ENCODE data around the gene OTOF. TPM values are rescaled to one million over a fixed set of nuclear protein-coding genes. Genes with fewer than 3 reads are reported as not detected.

Gene OTOF
- total and polyA plus RNA-seq, 2 experiments from 2014 or later = 0.21 to 0.23 TPM

DNA sequence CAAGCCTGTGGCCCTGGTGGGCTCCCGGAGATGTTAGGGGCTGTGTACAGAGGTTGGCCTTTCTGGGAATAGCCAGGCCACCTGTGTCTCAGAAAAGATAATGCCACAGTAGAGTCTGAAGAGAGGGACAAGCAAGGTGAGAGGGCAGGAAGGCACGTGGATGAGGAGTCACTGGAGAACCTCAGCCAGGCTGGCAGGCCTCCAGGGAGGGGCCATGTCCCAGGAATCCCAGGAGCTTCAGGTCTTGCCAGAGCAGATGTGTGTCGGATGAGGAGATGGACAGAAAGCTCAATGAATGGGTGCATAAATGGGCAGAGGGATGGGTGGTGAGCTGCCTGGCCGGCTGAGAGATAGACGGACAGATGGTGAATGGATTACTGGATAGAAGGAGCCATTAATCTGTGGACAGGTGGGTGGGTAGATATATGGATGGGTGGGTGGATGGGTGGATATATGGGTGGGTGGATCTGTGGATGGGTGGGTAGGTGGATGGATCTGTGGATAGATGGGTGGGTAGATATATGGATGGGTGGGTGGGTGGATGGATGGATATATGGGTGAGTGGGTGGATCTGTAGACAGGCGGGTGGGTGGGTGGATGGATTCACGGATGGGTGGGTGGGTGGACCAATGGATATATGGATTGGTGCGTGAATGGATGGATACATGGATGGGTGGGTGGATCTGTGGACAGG, 7.9 kb upstream of the OTOF start:
- no peak overlapping the region for H3K4me2 ChIP-seq
- Mint-ChIP-seq H3K4me1 (no peaks in the 10 kb centered on the region; the same call in 2 of the 3 replicates), H3K4me3 (no peak overlapping the region), H3K27me3 (ENCODE audit: insufficient read depth, low read depth, poor library complexity) (peaks cover 8% of the 10 kb centered on the region), H3K36me3 (ENCODE audit: low read depth) (no peaks in the 10 kb centered on the region), H3K9me3 (no peaks in the 10 kb centered on the region), H3K27ac (no peak overlapping the region)
- H3F3A ChIP-seq (replicated peaks; ENCODE audit: low read depth) = no peaks in the 10 kb centered on the region
- no peaks in the 10 kb centered on the region for H3K79me2 ChIP-seq (replicated peaks; ENCODE audit: insufficient read depth)
- no peaks in the 10 kb centered on the region for H3K36me3 ChIP-seq (ENCODE audit: insufficient read depth)
- no peak for TF ChIP-seq EZH2phosphoT487 (IDR thresholded peaks at IDR 0.05; ENCODE audit: unreplicated experiment)
- no peak for TF ChIP-seq CREB1 (CRISPR knock-in tag; IDR thresholded peaks at IDR 0.05; ENCODE audit: low read depth)
- TF ChIP-seq STAT1 (IDR thresholded peaks at IDR 0.05; ENCODE audit: unreplicated experiment) = no peak
- no peak for TF ChIP-seq EZH2 (IDR thresholded peaks at IDR 0.05; ENCODE audit: low read depth, unreplicated experiment)
- no peak for TF ChIP-seq JUNB (IDR thresholded peaks at IDR 0.05; ENCODE audit: unreplicated experiment)
- TF ChIP-seq, protein P1, sequence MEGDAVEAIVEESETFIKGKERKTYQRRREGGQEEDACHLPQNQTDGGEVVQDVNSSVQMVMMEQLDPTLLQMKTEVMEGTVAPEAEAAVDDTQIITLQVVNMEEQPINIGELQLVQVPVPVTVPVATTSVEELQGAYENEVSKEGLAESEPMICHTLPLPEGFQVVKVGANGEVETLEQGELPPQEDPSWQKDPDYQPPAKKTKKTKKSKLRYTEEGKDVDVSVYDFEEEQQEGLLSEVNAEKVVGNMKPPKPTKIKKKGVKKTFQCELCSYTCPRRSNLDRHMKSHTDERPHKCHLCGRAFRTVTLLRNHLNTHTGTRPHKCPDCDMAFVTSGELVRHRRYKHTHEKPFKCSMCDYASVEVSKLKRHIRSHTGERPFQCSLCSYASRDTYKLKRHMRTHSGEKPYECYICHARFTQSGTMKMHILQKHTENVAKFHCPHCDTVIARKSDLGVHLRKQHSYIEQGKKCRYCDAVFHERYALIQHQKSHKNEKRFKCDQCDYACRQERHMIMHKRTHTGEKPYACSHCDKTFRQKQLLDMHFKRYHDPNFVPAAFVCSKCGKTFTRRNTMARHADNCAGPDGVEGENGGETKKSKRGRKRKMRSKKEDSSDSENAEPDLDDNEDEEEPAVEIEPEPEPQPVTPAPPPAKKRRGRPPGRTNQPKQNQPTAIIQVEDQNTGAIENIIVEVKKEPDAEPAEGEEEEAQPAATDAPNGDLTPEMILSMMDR (conservative IDR thresholded peaks at IDR 0.05; ENCODE audit: low read depth in 2 of 2) = no peak
- TF ChIP-seq, protein P2, sequence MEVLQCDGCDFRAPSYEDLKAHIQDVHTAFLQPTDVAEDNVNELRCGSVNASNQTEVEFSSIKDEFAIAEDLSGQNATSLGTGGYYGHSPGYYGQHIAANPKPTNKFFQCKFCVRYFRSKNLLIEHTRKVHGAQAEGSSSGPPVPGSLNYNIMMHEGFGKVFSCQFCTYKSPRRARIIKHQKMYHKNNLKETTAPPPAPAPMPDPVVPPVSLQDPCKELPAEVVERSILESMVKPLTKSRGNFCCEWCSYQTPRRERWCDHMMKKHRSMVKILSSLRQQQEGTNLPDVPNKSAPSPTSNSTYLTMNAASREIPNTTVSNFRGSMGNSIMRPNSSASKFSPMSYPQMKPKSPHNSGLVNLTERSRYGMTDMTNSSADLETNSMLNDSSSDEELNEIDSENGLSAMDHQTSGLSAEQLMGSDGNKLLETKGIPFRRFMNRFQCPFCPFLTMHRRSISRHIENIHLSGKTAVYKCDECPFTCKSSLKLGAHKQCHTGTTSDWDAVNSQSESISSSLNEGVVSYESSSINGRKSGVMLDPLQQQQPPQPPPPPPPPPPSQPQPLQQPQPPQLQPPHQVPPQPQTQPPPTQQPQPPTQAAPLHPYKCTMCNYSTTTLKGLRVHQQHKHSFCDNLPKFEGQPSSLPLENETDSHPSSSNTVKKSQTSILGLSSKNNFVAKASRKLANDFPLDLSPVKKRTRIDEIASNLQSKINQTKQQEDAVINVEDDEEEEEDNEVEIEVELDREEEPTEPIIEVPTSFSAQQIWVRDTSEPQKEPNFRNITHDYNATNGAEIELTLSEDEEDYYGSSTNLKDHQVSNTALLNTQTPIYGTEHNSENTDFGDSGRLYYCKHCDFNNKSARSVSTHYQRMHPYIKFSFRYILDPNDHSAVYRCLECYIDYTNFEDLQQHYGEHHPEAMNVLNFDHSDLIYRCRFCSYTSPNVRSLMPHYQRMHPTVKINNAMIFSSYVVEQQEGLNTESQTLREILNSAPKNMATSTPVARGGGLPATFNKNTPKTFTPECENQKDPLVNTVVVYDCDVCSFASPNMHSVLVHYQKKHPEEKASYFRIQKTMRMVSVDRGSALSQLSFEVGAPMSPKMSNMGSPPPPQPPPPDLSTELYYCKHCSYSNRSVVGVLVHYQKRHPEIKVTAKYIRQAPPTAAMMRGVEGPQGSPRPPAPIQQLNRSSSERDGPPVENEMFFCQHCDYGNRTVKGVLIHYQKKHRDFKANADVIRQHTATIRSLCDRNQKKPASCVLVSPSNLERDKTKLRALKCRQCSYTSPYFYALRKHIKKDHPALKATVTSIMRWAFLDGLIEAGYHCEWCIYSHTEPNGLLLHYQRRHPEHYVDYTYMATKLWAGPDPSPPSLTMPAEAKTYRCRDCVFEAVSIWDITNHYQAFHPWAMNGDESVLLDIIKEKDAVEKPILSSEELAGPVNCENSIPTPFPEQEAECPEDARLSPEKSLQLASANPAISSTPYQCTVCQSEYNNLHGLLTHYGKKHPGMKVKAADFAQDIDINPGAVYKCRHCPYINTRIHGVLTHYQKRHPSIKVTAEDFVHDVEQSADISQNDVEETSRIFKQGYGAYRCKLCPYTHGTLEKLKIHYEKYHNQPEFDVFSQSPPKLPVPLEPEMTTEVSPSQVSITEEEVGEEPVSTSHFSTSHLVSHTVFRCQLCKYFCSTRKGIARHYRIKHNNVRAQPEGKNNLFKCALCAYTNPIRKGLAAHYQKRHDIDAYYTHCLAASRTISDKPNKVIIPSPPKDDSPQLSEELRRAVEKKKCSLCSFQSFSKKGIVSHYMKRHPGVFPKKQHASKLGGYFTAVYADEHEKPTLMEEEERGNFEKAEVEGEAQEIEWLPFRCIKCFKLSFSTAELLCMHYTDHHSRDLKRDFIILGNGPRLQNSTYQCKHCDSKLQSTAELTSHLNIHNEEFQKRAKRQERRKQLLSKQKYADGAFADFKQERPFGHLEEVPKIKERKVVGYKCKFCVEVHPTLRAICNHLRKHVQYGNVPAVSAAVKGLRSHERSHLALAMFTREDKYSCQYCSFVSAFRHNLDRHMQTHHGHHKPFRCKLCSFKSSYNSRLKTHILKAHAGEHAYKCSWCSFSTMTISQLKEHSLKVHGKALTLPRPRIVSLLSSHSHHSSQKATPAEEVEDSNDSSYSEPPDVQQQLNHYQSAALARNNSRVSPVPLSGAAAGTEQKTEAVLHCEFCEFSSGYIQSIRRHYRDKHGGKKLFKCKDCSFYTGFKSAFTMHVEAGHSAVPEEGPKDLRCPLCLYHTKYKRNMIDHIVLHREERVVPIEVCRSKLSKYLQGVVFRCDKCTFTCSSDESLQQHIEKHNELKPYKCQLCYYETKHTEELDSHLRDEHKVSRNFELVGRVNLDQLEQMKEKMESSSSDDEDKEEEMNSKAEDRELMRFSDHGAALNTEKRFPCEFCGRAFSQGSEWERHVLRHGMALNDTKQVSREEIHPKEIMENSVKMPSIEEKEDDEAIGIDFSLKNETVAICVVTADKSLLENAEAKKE (CRISPR knock-in tag; IDR thresholded peaks at IDR 0.05) = no peak
- TF ChIP-seq, protein P3, sequence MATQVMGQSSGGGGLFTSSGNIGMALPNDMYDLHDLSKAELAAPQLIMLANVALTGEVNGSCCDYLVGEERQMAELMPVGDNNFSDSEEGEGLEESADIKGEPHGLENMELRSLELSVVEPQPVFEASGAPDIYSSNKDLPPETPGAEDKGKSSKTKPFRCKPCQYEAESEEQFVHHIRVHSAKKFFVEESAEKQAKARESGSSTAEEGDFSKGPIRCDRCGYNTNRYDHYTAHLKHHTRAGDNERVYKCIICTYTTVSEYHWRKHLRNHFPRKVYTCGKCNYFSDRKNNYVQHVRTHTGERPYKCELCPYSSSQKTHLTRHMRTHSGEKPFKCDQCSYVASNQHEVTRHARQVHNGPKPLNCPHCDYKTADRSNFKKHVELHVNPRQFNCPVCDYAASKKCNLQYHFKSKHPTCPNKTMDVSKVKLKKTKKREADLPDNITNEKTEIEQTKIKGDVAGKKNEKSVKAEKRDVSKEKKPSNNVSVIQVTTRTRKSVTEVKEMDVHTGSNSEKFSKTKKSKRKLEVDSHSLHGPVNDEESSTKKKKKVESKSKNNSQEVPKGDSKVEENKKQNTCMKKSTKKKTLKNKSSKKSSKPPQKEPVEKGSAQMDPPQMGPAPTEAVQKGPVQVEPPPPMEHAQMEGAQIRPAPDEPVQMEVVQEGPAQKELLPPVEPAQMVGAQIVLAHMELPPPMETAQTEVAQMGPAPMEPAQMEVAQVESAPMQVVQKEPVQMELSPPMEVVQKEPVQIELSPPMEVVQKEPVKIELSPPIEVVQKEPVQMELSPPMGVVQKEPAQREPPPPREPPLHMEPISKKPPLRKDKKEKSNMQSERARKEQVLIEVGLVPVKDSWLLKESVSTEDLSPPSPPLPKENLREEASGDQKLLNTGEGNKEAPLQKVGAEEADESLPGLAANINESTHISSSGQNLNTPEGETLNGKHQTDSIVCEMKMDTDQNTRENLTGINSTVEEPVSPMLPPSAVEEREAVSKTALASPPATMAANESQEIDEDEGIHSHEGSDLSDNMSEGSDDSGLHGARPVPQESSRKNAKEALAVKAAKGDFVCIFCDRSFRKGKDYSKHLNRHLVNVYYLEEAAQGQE (IDR thresholded peaks at IDR 0.05; ENCODE audit: unreplicated experiment) = no peak
- TF ChIP-seq POLR2AphosphoS5 (IDR thresholded peaks at IDR 0.05; ENCODE audit: low read depth) = no peak
- no peak for TF ChIP-seq ZNF114 (CRISPR knock-in tag; IDR thresholded peaks at IDR 0.05)
- TF ChIP-seq NANOG (IDR thresholded peaks at IDR 0.05; ENCODE audit: borderline replicate concordance) = no peak
- TF ChIP-seq, protein P4, sequence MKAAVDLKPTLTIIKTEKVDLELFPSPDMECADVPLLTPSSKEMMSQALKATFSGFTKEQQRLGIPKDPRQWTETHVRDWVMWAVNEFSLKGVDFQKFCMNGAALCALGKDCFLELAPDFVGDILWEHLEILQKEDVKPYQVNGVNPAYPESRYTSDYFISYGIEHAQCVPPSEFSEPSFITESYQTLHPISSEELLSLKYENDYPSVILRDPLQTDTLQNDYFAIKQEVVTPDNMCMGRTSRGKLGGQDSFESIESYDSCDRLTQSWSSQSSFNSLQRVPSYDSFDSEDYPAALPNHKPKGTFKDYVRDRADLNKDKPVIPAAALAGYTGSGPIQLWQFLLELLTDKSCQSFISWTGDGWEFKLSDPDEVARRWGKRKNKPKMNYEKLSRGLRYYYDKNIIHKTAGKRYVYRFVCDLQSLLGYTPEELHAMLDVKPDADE (IDR thresholded peaks at IDR 0.05) = no peak
- no peak overlapping the region for H3K27ac ChIP-seq (ENCODE audit: low read depth)
- no peak overlapping the region for H3K4me3 ChIP-seq
- H3K9me2 ChIP-seq (ENCODE audit: insufficient read depth) = no peaks in the 10 kb centered on the region
- no peaks in the 10 kb centered on the region for H3K4me1 ChIP-seq (ENCODE audit: insufficient read depth)
- no peak for DNase-seq (ENCODE audit: low spot score)
- no peak for ATAC-seq
- no peaks in the 10 kb centered on the region for H3K27me3 ChIP-seq (ENCODE audit: insufficient read depth)
- H2AFZ ChIP-seq = no peak overlapping the region
- no peaks in the 10 kb centered on the region for H4K20me1 ChIP-seq (replicated peaks; ENCODE audit: insufficient read depth)

Data from GM23338 (cell line).